Ishikawa (cell line): ENCODE results near the gene CPE.

ENCODE experiments used
- NFIC ChIP-seq: IDR thresholded peaks from 2 replicates; pipeline ENCODE4 v1.6.1; 2012
- RAD21 ChIP-seq: IDR thresholded peaks from 2 replicates; pipeline ENCODE4 v1.6.1; 2012; ENCODE audit warnings: low read depth

DNA sequence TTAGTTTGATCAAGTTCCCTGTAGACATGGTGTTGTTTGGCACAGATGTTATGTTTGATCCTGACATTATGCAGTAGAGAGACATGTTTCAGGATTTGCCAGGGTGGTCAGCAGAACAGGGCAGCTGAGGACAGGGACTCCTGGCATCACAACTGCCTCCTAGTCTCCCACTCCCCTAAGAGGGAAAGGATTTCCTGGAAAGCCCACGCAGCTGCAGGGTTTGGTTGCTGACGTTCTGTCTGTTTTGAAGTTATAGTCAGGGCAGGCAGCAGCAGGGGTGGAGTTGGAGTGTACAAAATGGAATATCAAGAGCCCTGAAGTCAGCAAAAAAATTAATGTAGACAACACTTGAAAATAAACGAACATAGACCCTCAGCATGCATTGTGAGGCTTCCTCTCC lies 125.4 kb downstream of the CPE start:
- TF ChIP-seq RAD21: no peak
- no peak for TF ChIP-seq NFIC
